Right atrium auricular region (tissue), 2 donors: Measurements from ENCODE around the gene SYNPO2. TPM values are rescaled to one million over a fixed set of nuclear protein-coding genes. Genes with fewer than 3 reads are reported as not detected.
"Not testable (repeated sequence)": the region's sequence is repeated elsewhere in the genome, so short reads cannot be mapped to it uniquely, and the experiment has no call there.

Experiments
- DNase-seq: peaks from one replicate; pipeline ENCODE4 v3.0.0-alpha.2; 2019; ENCODE audit warnings: low spot score
- H3K27ac ChIP-seq, 2 donors: fragments of 200-600 bp; sonication (generic); 1 replicate in 1 of 2; 2 replicates in 1 of 2; pipeline ENCODE4 v1.5.1; 2016 to 2019
- H3K27me3 ChIP-seq, 2 donors: fragments of 200-600 bp; sonication (generic); one replicate each; pipeline versions ENCODE4 v1.5.1 to v1.6.0; 2017 to 2019
- H3K36me3 ChIP-seq: fragments of 200-600 bp; sonication (generic); one replicate; pipeline ENCODE4 v1.5.1; 2016
- H3K4me1 ChIP-seq, 2 donors: fragments of 200-600 bp; sonication (generic); one replicate each; pipeline versions ENCODE4 v1.5.1 to v1.6.0; 2017 to 2019
- H3K4me3 ChIP-seq, 2 donors: fragments of 200-600 bp; sonication (generic); 1 replicate in 1 of 2; 2 replicates in 1 of 2; pipeline ENCODE4 v1.5.1; 2017 to 2019; ENCODE audit warnings: mild to moderate bottlenecking in 1 of 2, moderate library complexity in 1 of 2
- H3K9me3 ChIP-seq, 2 donors: fragments of 200-600 bp; sonication (generic); one replicate each; pipeline ENCODE4 v1.5.1; 2019
- CTCF ChIP-seq, 2 donors: fragments of 200-600 bp; sonication (generic); IDR thresholded peaks; one replicate each; pipeline ENCODE4 v1.5.1; 2019; ENCODE audit warnings: antibody characterized with exemption in 2 of 2
- total RNA-seq, 2 donors: library from RNA; depleted of rRNA; stranded (reverse); fragments of >200 nt; gene quantifications; one replicate each; pipeline ENCODE4 v1.1.0, GENCODE V29; 2016

SYNPO2 gene
- total RNA-seq, 2 donors from 2014 or later, result 85.3 to 152 TPM

GRCh38 chr4:118994030-118994429, 105.4 kb downstream of the SYNPO2 start:
- H3K4me3 ChIP-seq, result no peak overlapping the region
- no peak for DNase-seq
- peak overlapping the region; percentile 55 to 87 for H3K27ac ChIP-seq
- no peaks in the 10 kb centered on the region for H3K27me3 ChIP-seq
- peaks cover 0 to 31% of the 10 kb centered on the region in 2 donors for H3K4me1 ChIP-seq
- H3K9me3 ChIP-seq, result no peaks in the 10 kb centered on the region
- H3K36me3 ChIP-seq, result no peaks in the 10 kb centered on the region
- no peak for TF ChIP-seq CTCF (IDR thresholded peaks at IDR 0.05)

GRCh38 chr4:118995693-118996391, 107.2 kb downstream of the SYNPO2 start:
- no peaks in the 10 kb centered on the region for H3K27me3 ChIP-seq
- H3K27ac ChIP-seq, result peak overlapping the region in 1 of 2 donors; percentile 93
- no peak overlapping the region for H3K4me3 ChIP-seq
- no peaks in the 10 kb centered on the region for H3K36me3 ChIP-seq
- H3K4me1 ChIP-seq, result peaks cover 0 to 34% of the 10 kb centered on the region in 2 donors
- TF ChIP-seq CTCF (IDR thresholded peaks at IDR 0.05), result no peak
- no peak for DNase-seq
- H3K9me3 ChIP-seq, result no peaks in the 10 kb centered on the region

GRCh38 chr4:118997601-118998000, 108.9 kb downstream of the SYNPO2 start:
- no peak overlapping the region for H3K4me3 ChIP-seq
- TF ChIP-seq CTCF (IDR thresholded peaks at IDR 0.05), result no peak
- H3K4me1 ChIP-seq, result peaks cover 0 to 28% of the 10 kb centered on the region in 2 donors
- DNase-seq, result no peak
- H3K36me3 ChIP-seq, result no peaks in the 10 kb centered on the region
- no peaks in the 10 kb centered on the region for H3K9me3 ChIP-seq
- H3K27me3 ChIP-seq, result no peaks in the 10 kb centered on the region
- H3K27ac ChIP-seq, result peak overlapping the region; percentile 72 to 93

GRCh38 chr4:118999919-119000318, 111.3 kb downstream of the SYNPO2 start:
- peak overlapping the region; percentile 72 to 93 for H3K27ac ChIP-seq
- H3K27me3 ChIP-seq, result no peaks in the 10 kb centered on the region
- DNase-seq, result no peak
- no peak for TF ChIP-seq CTCF (IDR thresholded peaks at IDR 0.05)
- peaks cover 0 to 38% of the 10 kb centered on the region in 2 donors for H3K4me1 ChIP-seq
- no peaks in the 10 kb centered on the region for H3K36me3 ChIP-seq
- no peak overlapping the region for H3K4me3 ChIP-seq
- no peaks in the 10 kb centered on the region for H3K9me3 ChIP-seq

GRCh38 chr4:119000400-119000799, 111.7 kb downstream of the SYNPO2 start:
- H3K27ac ChIP-seq, result peak overlapping the region; percentile 72 to 93
- no peak for TF ChIP-seq CTCF (IDR thresholded peaks at IDR 0.05)
- DNase-seq, result no peak
- H3K27me3 ChIP-seq, result no peaks in the 10 kb centered on the region
- H3K4me3 ChIP-seq, result no peak overlapping the region
- no peaks in the 10 kb centered on the region for H3K9me3 ChIP-seq
- no peaks in the 10 kb centered on the region for H3K36me3 ChIP-seq
- peaks cover 0 to 38% of the 10 kb centered on the region in 2 donors for H3K4me1 ChIP-seq

GRCh38 chr4:119002476-119002875, 113.8 kb downstream of the SYNPO2 start:
- peaks cover 0 to 42% of the 10 kb centered on the region in 2 donors for H3K4me1 ChIP-seq
- H3K36me3 ChIP-seq, result no peaks in the 10 kb centered on the region
- no peaks in the 10 kb centered on the region for H3K27me3 ChIP-seq
- no peak for TF ChIP-seq CTCF (IDR thresholded peaks at IDR 0.05)
- peak overlapping the region; percentile 27 to 93 for H3K27ac ChIP-seq
- no peaks in the 10 kb centered on the region for H3K9me3 ChIP-seq
- no peak for DNase-seq
- no peak overlapping the region for H3K4me3 ChIP-seq

- Histone ChIP-seq H3K4me1 (peaks cover 0 to 36% of the 10 kb centered on the region in 2 donors), H3K27ac (peak overlapping the region; percentile 27 to 93)
- not testable (repeated sequence) for H3K27me3 ChIP-seq, H3K9me3 ChIP-seq, DNase-seq, H3K4me3 ChIP-seq, H3K36me3 ChIP-seq
These were observed 114.3 kb downstream of the SYNPO2 start for GRCh38 chr4:119003001-119003400.
